HepG2 (cell line): ENCODE results near the gene ANKS1B. TPM values are rescaled to one million over a fixed set of nuclear protein-coding genes. Genes with fewer than 3 reads are reported as not detected.

Source experiments
- ATAC-seq: fragments of 200-7000 bp; cut with Tn5 transposase; 3 replicates; pipeline ENCODE4 v1.9.1; 2020; ENCODE audit warnings: mild to moderate bottlenecking, moderate library complexity
- BruUV-seq: library from RNA; stranded (reverse); fragments of 400-500 nt; replicated peaks from 2 replicates; lab custom pipeline; 2021; lab: Mats Ljungman, UMichigan
- CTCF ChIA-PET: fragments of 300-600 bp; formaldehyde crosslinking; extraction: SDS; loops from one replicate; lab custom pipeline; 2021; ENCODE audit warnings: low total read pairs, inconsistent platforms, low intra/inter-chr PET ratio; lab: Yijun Ruan, JAX
- POLR2A ChIA-PET: fragments of 350-600 bp; sonication (Branson Sonifier 250); formaldehyde crosslinking; loops from one replicate; lab custom pipeline; 2020; ENCODE audit warnings: antibody characterized with exemption, inconsistent platforms; lab: Yijun Ruan, JAX
- DNase-seq: peaks from one replicate; pipeline ENCODE4 v3.0.0-alpha.2; 2015; ENCODE audit warnings: low spot score
- FAIRE-seq: peaks from 3 replicates; lab custom pipeline; 2011; peaks lifted over from hg19 to GRCh38; lab: Jason Lieb, UNC
- H2AFZ ChIP-seq: one replicate; pipeline ENCODE4 v1.6.1; 2011; ENCODE audit warnings: low read length, inconsistent platforms
- H3K27ac ChIP-seq: fragments of 300-600 bp; 3 replicates; pipeline ENCODE4 v1.8.0; 2011; ENCODE audit warnings: mixed run types, mild to moderate bottlenecking, mixed read lengths, low read length, inconsistent platforms; ENCODE audit not compliant: insufficient read depth; ENCODE audit errors: extremely low read length
- H3K27me3 ChIP-seq, 2 experiments: fragments of 200-600 bp in 1 of 2; 2 replicates in 1 of 2; 3 replicates in 1 of 2; pipeline versions ENCODE4 v1.6.0 to v1.8.0; 2011; ENCODE audit warnings: low read length in 2 of 2, mild to moderate bottlenecking in 2 of 2, moderate library complexity in 2 of 2, inconsistent platforms in 1 of 2; ENCODE audit not compliant: insufficient read depth in 2 of 2, control insufficient read depth in 1 of 2
- H3K36me3 ChIP-seq, 2 experiments: fragments of 200-600 bp in 1 of 2; replicated peaks in 1 of 2; 2 replicates in 1 of 2; 3 replicates in 1 of 2; pipeline versions ENCODE4 v1.5.1 to v1.8.0; 2011; ENCODE audit warnings: low read length in 2 of 2, inconsistent platforms in 1 of 2; ENCODE audit not compliant: insufficient read depth in 2 of 2, control insufficient read depth in 1 of 2
- H3K4me1 ChIP-seq: 2 replicates; pipeline ENCODE4 v1.5.1; 2012; ENCODE audit warnings: low read length, inconsistent platforms; ENCODE audit not compliant: insufficient read depth
- H3K4me2 ChIP-seq: 2 replicates; pipeline ENCODE4 v1.6.0; 2011; ENCODE audit warnings: low read depth, low read length, inconsistent platforms
- H3K4me3 ChIP-seq, 3 experiments: fragments of 200-600 bp in 1 of 3; sonication (generic), shearing (Covaris generic) in 1 of 3; replicated peaks in 1 of 3; 2 replicates each; pipeline ENCODE4 v1.5.1; 2011 to 2016; ENCODE audit warnings: low read length in 3 of 3, inconsistent platforms in 2 of 3, low read depth in 2 of 3, mild to moderate bottlenecking in 2 of 3, control low read depth in 1 of 3, mixed read lengths in 1 of 3; ENCODE audit not compliant: insufficient read depth in 1 of 3
- H3K79me2 ChIP-seq: one replicate; pipeline ENCODE4 v1.6.1; 2011; ENCODE audit warnings: low read length, inconsistent platforms; ENCODE audit not compliant: insufficient read depth
- H3K9ac ChIP-seq: 2 replicates; pipeline ENCODE4 v1.6.0; 2011; ENCODE audit warnings: mild to moderate bottlenecking, low read depth, low read length, inconsistent platforms; ENCODE audit not compliant: insufficient read depth
- H3K9me3 ChIP-seq: 2 replicates; pipeline ENCODE4 v1.5.1; 2012; ENCODE audit warnings: mild to moderate bottlenecking, low read length
- H4K20me1 ChIP-seq: 2 replicates; pipeline ENCODE4 v1.6.0; 2011; ENCODE audit warnings: inconsistent platforms, mild to moderate bottlenecking, low read length, moderate library complexity; ENCODE audit not compliant: insufficient read depth
- CREM ChIP-seq, 2 experiments: sonication (generic) in 1 of 2; formaldehyde crosslinking in 1 of 2; IDR thresholded peaks; 2 replicates each; pipeline versions ENCODE4 v1.4.0 to v1.6.1; 2016 to 2020; ENCODE audit warnings: antibody characterized with exemption in 1 of 2, mild to moderate bottlenecking in 1 of 2, missing genetic modification reagents in 1 of 2
- ERF ChIP-seq: IDR thresholded peaks from 2 replicates; pipeline ENCODE4 v1.6.1; 2018; ENCODE audit warnings: missing biosample characterization, missing genetic modification reagents
- NCOA2 ChIP-seq: sonication (generic); formaldehyde crosslinking; IDR thresholded peaks from 2 replicates; pipeline ENCODE4 v1.8.0; 2022; ENCODE audit warnings: inconsistent platforms
- POGZ ChIP-seq: sonication (generic); formaldehyde crosslinking; IDR thresholded peaks from 2 replicates; pipeline ENCODE4 v1.4.0; 2020; ENCODE audit warnings: mild to moderate bottlenecking, missing genetic modification reagents
- RBAK ChIP-seq: sonication (generic); formaldehyde crosslinking; IDR thresholded peaks from 2 replicates; pipeline ENCODE4 v1.5.1; 2020; ENCODE audit warnings: mild to moderate bottlenecking, missing genetic modification reagents
- REPIN1 ChIP-seq: sonication (generic); formaldehyde crosslinking; IDR thresholded peaks from 2 replicates; pipeline ENCODE4 v1.8.0; 2022; ENCODE audit warnings: missing genetic modification reagents, low read depth, mild to moderate bottlenecking, borderline replicate concordance
- RNF2 ChIP-seq: fragments of 450-650 bp; conservative IDR thresholded peaks from 2 replicates; pipeline ENCODE4 v1.6.1; 2016; ENCODE audit warnings: low read depth
- SNAPC2 ChIP-seq: sonication (generic); formaldehyde crosslinking; IDR thresholded peaks from 2 replicates; pipeline ENCODE4 v1.8.1; 2022; ENCODE audit warnings: mild to moderate bottlenecking, missing genetic modification reagents
- ZFP36 ChIP-seq: fragments of 150-350 bp; IDR thresholded peaks from 2 replicates; pipeline ENCODE4 v1.6.1; 2018; ENCODE audit warnings: borderline replicate concordance, low read length, low read depth; ENCODE audit not compliant: partially characterized antibody
- WGBS: methylation state at CpG from one replicate; pipeline ENCODE4 v1.1.6; 2017; ENCODE audit warnings: low lambda C conversion rate; 5-methylcytosine and 5-hydroxymethylcytosine counted together
- in situ Hi-C: cut with HindIII; loops from 2 replicates; pipeline ENCODE4 v1.10.0; 2017; ENCODE audit warnings: low pct_unique_long_range_greater_than_20kb; ENCODE audit not compliant: extremely low pct_ligation_motif_present
- intact Hi-C: fragments of 100-400 bp; cut with micrococcal nuclease; formaldehyde crosslinking; loops from one replicate; pipeline ENCODE4 v1.10.0; 2022; ENCODE audit not compliant: unreplicated experiment
- polyA plus RNA-seq, 8 experiments: library from polyadenylated mRNA; depleted of rRNA in 3 of 8; stranded (reverse) in 7 of 8; unstranded in 1 of 8; fragments of >200 nt; fragmentation: Illumina TruSeq in 4 of 8; extraction: Trizol in 4 of 8; gene quantifications; 2 replicates each; pipeline versions ENCODE4 v1.2.1 to v1.2.3, GENCODE V29; 2011 to 2016; ENCODE audit warnings: low read depth in 4 of 8, missing spikeins in 1 of 8, mixed read lengths in 1 of 8; ENCODE audit not compliant: insufficient read depth in 1 of 8
- total RNA-seq, 5 experiments: library from RNA; depleted of rRNA; stranded (reverse); fragments of >200 nt; fragmentation: Illumina TruSeq; extraction: Trizol; gene quantifications; 2 replicates each; pipeline ENCODE4 v1.2.3, GENCODE V29; 2016; ENCODE audit warnings: low read depth in 1 of 5
- TF ChIP-seq, protein P1 (sequence below): sonication (generic); formaldehyde crosslinking; IDR thresholded peaks from 2 replicates; pipeline ENCODE4 v1.8.0; 2022; ENCODE audit warnings: missing genetic modification reagents, mild to moderate bottlenecking, borderline replicate concordance
- TF ChIP-seq, protein P2 (sequence below): IDR thresholded peaks from 2 replicates; pipeline ENCODE4 v1.6.1; 2016; ENCODE audit warnings: low read depth, missing genetic modification reagents, missing compliant biosample characterization

The ANKS1B gene
- total and polyA plus RNA-seq, 2 of the 13 experiments (the other 11 are each of a cell fraction or from before 2014, with no cell fraction given): 0.15 TPM; not detected in 1

DNA sequence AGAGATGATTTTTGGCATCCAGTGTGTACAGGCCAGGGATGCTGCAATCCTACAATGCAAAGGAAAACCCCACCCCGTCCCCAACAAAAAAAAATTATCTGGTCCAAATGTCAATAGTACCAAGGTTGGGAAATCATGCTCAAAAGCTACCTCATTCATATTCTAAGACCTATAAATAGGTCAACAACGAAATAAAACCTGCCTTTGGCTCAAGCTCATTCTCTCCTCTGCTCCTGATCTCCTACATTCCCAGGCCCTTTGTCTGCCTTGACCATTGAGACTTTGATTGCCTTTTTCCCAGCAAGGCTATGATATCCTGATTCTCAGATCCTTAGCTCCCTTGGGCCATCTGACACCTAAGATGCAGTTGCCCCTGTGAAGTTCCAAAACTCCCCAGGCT lies 30.0 kb downstream of the ANKS1B start:
- in situ Hi-C loops (no loop called here), intact Hi-C loops (no loop called here)
- ChIA-PET CTCF (no interaction called here), POLR2A (no interaction called here)
- Histone ChIP-seq H3K9me3 (no peaks in the 10 kb centered on the region), H4K20me1 (no peaks in the 10 kb centered on the region), H3K4me1 (peaks cover 4% of the 10 kb centered on the region; the same call in 1 of the 2 replicates), H3K4me2 (no peak overlapping the region), H2AFZ (no peak overlapping the region), H3K27ac (no peak overlapping the region), H3K9ac (no peak overlapping the region), H3K4me3 (no peak overlapping the region), H3K36me3 (no peaks in the 10 kb centered on the region), H3K79me2 (no peaks in the 10 kb centered on the region), H3K27me3 (no peaks in the 10 kb centered on the region)
- FAIRE-seq (no peak), DNase-seq (no peak), ATAC-seq (no peak)
- no TSS peak for BruUV-seq
- WGBS: 0% methylated on average over 2 of the region's 2 CpGs
- no peak for TF ChIP-seq REPIN1 (CRISPR knock-in tag)
- TF ChIP-seq RNF2: peak; percentile 77; the same call in 1 of the 2 replicates
- peak; percentile 76 for TF ChIP-seq ZFP36

DNA sequence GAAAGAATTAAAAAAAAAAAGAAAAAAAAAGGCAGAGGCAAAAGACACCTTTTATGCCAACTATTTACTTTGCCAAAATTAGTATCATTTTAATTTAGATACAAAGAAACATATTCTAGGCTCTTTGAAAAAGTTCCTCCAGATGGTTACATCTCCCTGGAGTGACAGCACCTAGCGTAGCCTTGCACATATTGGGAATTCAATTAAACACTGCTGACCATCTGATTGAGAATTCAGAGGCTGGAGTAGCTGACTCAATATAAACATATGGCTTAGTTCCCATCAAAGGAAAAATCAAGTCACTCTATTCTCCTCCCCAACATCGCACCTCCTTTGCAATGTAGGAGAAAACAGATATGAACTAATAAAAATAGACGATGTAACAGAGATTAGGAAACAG lies 36.4 kb downstream of the ANKS1B start:
- H4K20me1 ChIP-seq: no peaks in the 10 kb centered on the region
- no peak overlapping the region for H3K9ac ChIP-seq
- ChIA-PET POLR2A (no interaction called here), CTCF (no interaction called here)
- no peak overlapping the region for H3K4me3 ChIP-seq
- H3K36me3 ChIP-seq: no peaks in the 10 kb centered on the region
- intact Hi-C loops (no loop called here), in situ Hi-C loops (no loop called here)
- FAIRE-seq: no peak
- H3K9me3 ChIP-seq: no peaks in the 10 kb centered on the region
- DNase-seq: no peak
- ATAC-seq: no peak
- no peak overlapping the region for H3K27ac ChIP-seq
- no peaks in the 10 kb centered on the region for H3K4me1 ChIP-seq
- no peak overlapping the region for H3K4me2 ChIP-seq
- H3K79me2 ChIP-seq: no peaks in the 10 kb centered on the region
- no peak overlapping the region for H2AFZ ChIP-seq
- BruUV-seq: no TSS peak
- no peaks in the 10 kb centered on the region for H3K27me3 ChIP-seq
- 10% methylated on average over 3 of the region's 3 CpGs for WGBS
- TF ChIP-seq CREM (IDR thresholded peaks at IDR 0.05) (no peak), CREM (CRISPR knock-in tag; IDR thresholded peaks at IDR 0.05) (no peak), ERF (CRISPR knock-in tag) (no peak), SNAPC2 (CRISPR knock-in tag) (no peak), NCOA2 (CRISPR knock-in tag) (no peak), POGZ (CRISPR knock-in tag) (no peak), RBAK (CRISPR knock-in tag) (no peak)
- TF ChIP-seq, protein P1, sequence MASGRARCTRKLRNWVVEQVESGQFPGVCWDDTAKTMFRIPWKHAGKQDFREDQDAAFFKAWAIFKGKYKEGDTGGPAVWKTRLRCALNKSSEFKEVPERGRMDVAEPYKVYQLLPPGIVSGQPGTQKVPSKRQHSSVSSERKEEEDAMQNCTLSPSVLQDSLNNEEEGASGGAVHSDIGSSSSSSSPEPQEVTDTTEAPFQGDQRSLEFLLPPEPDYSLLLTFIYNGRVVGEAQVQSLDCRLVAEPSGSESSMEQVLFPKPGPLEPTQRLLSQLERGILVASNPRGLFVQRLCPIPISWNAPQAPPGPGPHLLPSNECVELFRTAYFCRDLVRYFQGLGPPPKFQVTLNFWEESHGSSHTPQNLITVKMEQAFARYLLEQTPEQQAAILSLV (CRISPR knock-in tag): no peak
- TF ChIP-seq, protein P2, sequence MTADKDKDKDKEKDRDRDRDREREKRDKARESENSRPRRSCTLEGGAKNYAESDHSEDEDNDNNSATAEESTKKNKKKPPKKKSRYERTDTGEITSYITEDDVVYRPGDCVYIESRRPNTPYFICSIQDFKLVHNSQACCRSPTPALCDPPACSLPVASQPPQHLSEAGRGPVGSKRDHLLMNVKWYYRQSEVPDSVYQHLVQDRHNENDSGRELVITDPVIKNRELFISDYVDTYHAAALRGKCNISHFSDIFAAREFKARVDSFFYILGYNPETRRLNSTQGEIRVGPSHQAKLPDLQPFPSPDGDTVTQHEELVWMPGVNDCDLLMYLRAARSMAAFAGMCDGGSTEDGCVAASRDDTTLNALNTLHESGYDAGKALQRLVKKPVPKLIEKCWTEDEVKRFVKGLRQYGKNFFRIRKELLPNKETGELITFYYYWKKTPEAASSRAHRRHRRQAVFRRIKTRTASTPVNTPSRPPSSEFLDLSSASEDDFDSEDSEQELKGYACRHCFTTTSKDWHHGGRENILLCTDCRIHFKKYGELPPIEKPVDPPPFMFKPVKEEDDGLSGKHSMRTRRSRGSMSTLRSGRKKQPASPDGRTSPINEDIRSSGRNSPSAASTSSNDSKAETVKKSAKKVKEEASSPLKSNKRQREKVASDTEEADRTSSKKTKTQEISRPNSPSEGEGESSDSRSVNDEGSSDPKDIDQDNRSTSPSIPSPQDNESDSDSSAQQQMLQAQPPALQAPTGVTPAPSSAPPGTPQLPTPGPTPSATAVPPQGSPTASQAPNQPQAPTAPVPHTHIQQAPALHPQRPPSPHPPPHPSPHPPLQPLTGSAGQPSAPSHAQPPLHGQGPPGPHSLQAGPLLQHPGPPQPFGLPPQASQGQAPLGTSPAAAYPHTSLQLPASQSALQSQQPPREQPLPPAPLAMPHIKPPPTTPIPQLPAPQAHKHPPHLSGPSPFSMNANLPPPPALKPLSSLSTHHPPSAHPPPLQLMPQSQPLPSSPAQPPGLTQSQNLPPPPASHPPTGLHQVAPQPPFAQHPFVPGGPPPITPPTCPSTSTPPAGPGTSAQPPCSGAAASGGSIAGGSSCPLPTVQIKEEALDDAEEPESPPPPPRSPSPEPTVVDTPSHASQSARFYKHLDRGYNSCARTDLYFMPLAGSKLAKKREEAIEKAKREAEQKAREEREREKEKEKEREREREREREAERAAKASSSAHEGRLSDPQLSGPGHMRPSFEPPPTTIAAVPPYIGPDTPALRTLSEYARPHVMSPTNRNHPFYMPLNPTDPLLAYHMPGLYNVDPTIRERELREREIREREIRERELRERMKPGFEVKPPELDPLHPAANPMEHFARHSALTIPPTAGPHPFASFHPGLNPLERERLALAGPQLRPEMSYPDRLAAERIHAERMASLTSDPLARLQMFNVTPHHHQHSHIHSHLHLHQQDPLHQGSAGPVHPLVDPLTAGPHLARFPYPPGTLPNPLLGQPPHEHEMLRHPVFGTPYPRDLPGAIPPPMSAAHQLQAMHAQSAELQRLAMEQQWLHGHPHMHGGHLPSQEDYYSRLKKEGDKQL (CRISPR knock-in tag): no peak
